Measurements from ENCODE around the gene KIZ. TPM values are rescaled to one million over a fixed set of nuclear protein-coding genes. Genes with fewer than 3 reads are reported as not detected.

KIZ gene
- total and polyA plus RNA-seq, 2 experiments from 2014 or later, result 58.3 to 63.6 TPM

- no peak for DNase-seq (ENCODE audit: low spot score)
- Histone ChIP-seq H3K27me3 (ENCODE audit: insufficient read depth) (no peaks in the 10 kb centered on the region), H3K4me3 (no peak overlapping the region), H3K27ac (ENCODE audit: low read depth) (no peak overlapping the region), H3K4me2 (no peak overlapping the region), H2AFZ (no peak overlapping the region; the same call in 1 of the 2 replicates), H4K20me1 (replicated peaks; ENCODE audit: insufficient read depth) (no peaks in the 10 kb centered on the region), H3K36me3 (ENCODE audit: insufficient read depth) (no peaks in the 10 kb centered on the region), H3K9me2 (ENCODE audit: insufficient read depth) (no peaks in the 10 kb centered on the region; the same call in none of the 2 replicates), H3K79me2 (replicated peaks; ENCODE audit: insufficient read depth) (no peaks in the 10 kb centered on the region), H3F3A (replicated peaks; ENCODE audit: low read depth) (no peaks in the 10 kb centered on the region), H3K4me1 (ENCODE audit: insufficient read depth) (no peaks in the 10 kb centered on the region)
- H3K4me3 Mint-ChIP-seq, result no peak overlapping the region
- peaks cover 17% of the 10 kb centered on the region; the same call in 2 of the 3 replicates for H3K4me1 Mint-ChIP-seq
- peaks cover 2% of the 10 kb centered on the region for H3K27me3 Mint-ChIP-seq (ENCODE audit: insufficient read depth, low read depth, poor library complexity)
- H3K36me3 Mint-ChIP-seq (ENCODE audit: low read depth), result no peaks in the 10 kb centered on the region; the same call in 2 of the 3 replicates
- H3K9me3 Mint-ChIP-seq, result no peaks in the 10 kb centered on the region
- ATAC-seq, result no peak
- no peak overlapping the region for H3K27ac Mint-ChIP-seq
- TF ChIP-seq ZNF114 (CRISPR knock-in tag; IDR thresholded peaks at IDR 0.05) (no peak), NANOG (IDR thresholded peaks at IDR 0.05; ENCODE audit: borderline replicate concordance) (no peak), CREB1 (CRISPR knock-in tag; IDR thresholded peaks at IDR 0.05; ENCODE audit: low read depth) (no peak), REST (IDR thresholded peaks at IDR 0.05; ENCODE audit: unreplicated experiment) (no peak), ZNF331 (CRISPR knock-in tag; IDR thresholded peaks at IDR 0.05; ENCODE audit: low read depth) (no peak), STAT1 (IDR thresholded peaks at IDR 0.05; ENCODE audit: unreplicated experiment) (no peak), JUNB (IDR thresholded peaks at IDR 0.05; ENCODE audit: unreplicated experiment) (no peak), EZH2phosphoT487 (IDR thresholded peaks at IDR 0.05; ENCODE audit: unreplicated experiment) (no peak), EZH2 (IDR thresholded peaks at IDR 0.05; ENCODE audit: low read depth, unreplicated experiment) (no peak), POLR2AphosphoS5 (IDR thresholded peaks at IDR 0.05; ENCODE audit: low read depth) (no peak), ETS1 (IDR thresholded peaks at IDR 0.05) (no peak), ZNF462 (CRISPR knock-in tag; IDR thresholded peaks at IDR 0.05) (no peak)
- TF ChIP-seq, protein P1, sequence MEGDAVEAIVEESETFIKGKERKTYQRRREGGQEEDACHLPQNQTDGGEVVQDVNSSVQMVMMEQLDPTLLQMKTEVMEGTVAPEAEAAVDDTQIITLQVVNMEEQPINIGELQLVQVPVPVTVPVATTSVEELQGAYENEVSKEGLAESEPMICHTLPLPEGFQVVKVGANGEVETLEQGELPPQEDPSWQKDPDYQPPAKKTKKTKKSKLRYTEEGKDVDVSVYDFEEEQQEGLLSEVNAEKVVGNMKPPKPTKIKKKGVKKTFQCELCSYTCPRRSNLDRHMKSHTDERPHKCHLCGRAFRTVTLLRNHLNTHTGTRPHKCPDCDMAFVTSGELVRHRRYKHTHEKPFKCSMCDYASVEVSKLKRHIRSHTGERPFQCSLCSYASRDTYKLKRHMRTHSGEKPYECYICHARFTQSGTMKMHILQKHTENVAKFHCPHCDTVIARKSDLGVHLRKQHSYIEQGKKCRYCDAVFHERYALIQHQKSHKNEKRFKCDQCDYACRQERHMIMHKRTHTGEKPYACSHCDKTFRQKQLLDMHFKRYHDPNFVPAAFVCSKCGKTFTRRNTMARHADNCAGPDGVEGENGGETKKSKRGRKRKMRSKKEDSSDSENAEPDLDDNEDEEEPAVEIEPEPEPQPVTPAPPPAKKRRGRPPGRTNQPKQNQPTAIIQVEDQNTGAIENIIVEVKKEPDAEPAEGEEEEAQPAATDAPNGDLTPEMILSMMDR (conservative IDR thresholded peaks at IDR 0.05; ENCODE audit: low read depth in 2 of 2), result no peak
Measured at GRCh38 chr20:21291026-21291425, 165.1 kb downstream of the KIZ start.

Measured in GM23338 (cell line).